CD4-positive, alpha-beta T cell (primary cell): ENCODE measurements around the gene SLC27A6. TPM values are rescaled to one million over a fixed set of nuclear protein-coding genes. Genes with fewer than 3 reads are reported as not detected.

ENCODE experiments used
- ATAC-seq: fragments of 200-7000 bp; cut with Tn5 transposase; one replicate; pipeline ENCODE4 v1.10.0; 2022; ENCODE audit warnings: mild to moderate bottlenecking; ENCODE audit not compliant: poor library complexity
- CTCF ChIA-PET: fragments of 350-600 bp; sonication (Branson Sonifier 250); formaldehyde crosslinking; loops from one replicate; lab custom pipeline; 2021; ENCODE audit warnings: antibody characterized with exemption, inconsistent platforms; lab: Charles Lee
- POLR2A ChIA-PET: fragments of 350-600 bp; sonication (Branson Sonifier 250); formaldehyde crosslinking; loops from one replicate; lab custom pipeline; 2021; ENCODE audit warnings: antibody characterized with exemption, inconsistent platforms; lab: Charles Lee
- DNase-seq, 14 experiments: peaks; one replicate each; pipeline ENCODE4 v3.0.0-alpha.2; 2013 to 2020; ENCODE audit warnings: mixed read lengths in 2 of 14
- H3K27ac ChIP-seq, 2 donors: one replicate each; pipeline versions ENCODE4 v1.5.1 to v1.7.0; 2013; ENCODE audit warnings: low read length in 2 of 2, low read depth in 1 of 2, mild to moderate bottlenecking in 1 of 2
- H3K27me3 ChIP-seq, 2 experiments: 1 replicate in 1 of 2; 2 replicates in 1 of 2; pipeline versions ENCODE4 v1.6.1 to v1.7.0; 2013; ENCODE audit warnings: low read length in 2 of 2, control low read depth in 1 of 2, mild to moderate bottlenecking in 1 of 2, moderate library complexity in 1 of 2; ENCODE audit not compliant: insufficient read depth in 2 of 2, control insufficient read depth in 1 of 2
- H3K36me3 ChIP-seq: one replicate; pipeline ENCODE4 v1.6.1; 2013; ENCODE audit warnings: low read length, control low read depth; ENCODE audit not compliant: insufficient read depth
- H3K4me1 ChIP-seq: one replicate; pipeline ENCODE4 v1.6.1; 2013; ENCODE audit warnings: low read length, control low read depth; ENCODE audit not compliant: insufficient read depth
- H3K4me3 ChIP-seq: one replicate; pipeline ENCODE4 v1.5.1; 2013; ENCODE audit warnings: mild to moderate bottlenecking, low read length, moderate library complexity
- H3K9me3 ChIP-seq, 2 experiments: 1 replicate in 1 of 2; 2 replicates in 1 of 2; pipeline versions ENCODE4 v1.6.1 to v1.7.0; 2013; ENCODE audit warnings: low read length in 2 of 2, mild to moderate bottlenecking in 2 of 2, control low read depth in 1 of 2, moderate library complexity in 1 of 2; ENCODE audit not compliant: control insufficient read depth in 1 of 2, insufficient read depth in 1 of 2
- H3K27ac Mint-ChIP-seq: one replicate; pipeline ENCODE4 v1.8.0; 2020; ENCODE audit warnings: mixed read lengths
- H3K27me3 Mint-ChIP-seq: one replicate; pipeline ENCODE4 v1.8.0; 2021; ENCODE audit warnings: mixed read lengths
- H3K36me3 Mint-ChIP-seq: one replicate; pipeline ENCODE4 v1.8.0; 2021; ENCODE audit warnings: low read depth, mixed read lengths
- H3K4me1 Mint-ChIP-seq: one replicate; pipeline ENCODE4 v1.8.0; 2021; ENCODE audit warnings: low read depth, mixed read lengths
- H3K4me3 Mint-ChIP-seq: one replicate; pipeline ENCODE4 v1.8.0; 2020; ENCODE audit warnings: mild to moderate bottlenecking, mixed read lengths
- H3K9me3 Mint-ChIP-seq: one replicate; pipeline ENCODE4 v1.8.0; 2020; ENCODE audit warnings: mixed read lengths
- CTCF ChIP-seq: fragments of 200-600 bp; IDR thresholded peaks from one replicate; pipeline ENCODE4 v1.8.0; 2022; ENCODE audit warnings: antibody characterized with exemption, mild to moderate bottlenecking
- intact Hi-C, 2 experiments: fragments of 100-400 bp; cut with DNase I in 1 of 2; cut with micrococcal nuclease in 1 of 2; formaldehyde crosslinking; loops; one replicate each; pipeline versions ENCODE4 v1.15.1 to v1.9.0; 2023 to 2025; cut with DNase I, micrococcal nuclease
- total RNA-seq, 174 experiments: library from RNA in 2 of 174; stranded (reverse) in 2 of 174; gene quantifications; one replicate each; pipeline ENCODE4 v1.2.3 and lab custom pipeline; 2021 to 2026

Gene SLC27A6
- total RNA-seq, 2 experiments from 2014 or later: not detected

GRCh38 chr5:128980917-128981316 lies 15.6 kb downstream of the SLC27A6 start:
- Histone ChIP-seq H3K4me1 (no peaks in the 10 kb centered on the region), H3K27me3 (no peaks in the 10 kb centered on the region), H3K9me3 (no peaks in the 10 kb centered on the region), H3K36me3 (no peaks in the 10 kb centered on the region), H3K27ac (no peak overlapping the region), H3K4me3 (no peak overlapping the region)
- Mint-ChIP-seq H3K27me3 (peaks cover 16% of the 10 kb centered on the region), H3K27ac (no peak overlapping the region), H3K36me3 (no peaks in the 10 kb centered on the region), H3K4me3 (no peak overlapping the region), H3K4me1 (no peaks in the 10 kb centered on the region), H3K9me3 (no peaks in the 10 kb centered on the region)
- ChIA-PET CTCF (no interaction called here), POLR2A (no interaction called here)
- intact Hi-C loops: no loop called here
- ATAC-seq: no peak
- DNase-seq: no peak
- TF ChIP-seq CTCF: no peak

GRCh38 chr5:128984480-128984879 lies 19.2 kb downstream of the SLC27A6 start:
- H3K4me3 Mint-ChIP-seq: no peak overlapping the region
- Histone ChIP-seq H3K9me3 (no peaks in the 10 kb centered on the region), H3K4me1 (no peaks in the 10 kb centered on the region), H3K27me3 (peaks cover 0 to 3% of the 10 kb centered on the region in 2 experiments), H3K27ac (no peak overlapping the region), H3K36me3 (no peaks in the 10 kb centered on the region), H3K4me3 (no peak overlapping the region)
- intact Hi-C loops: no loop called here
- no peaks in the 10 kb centered on the region for H3K9me3 Mint-ChIP-seq
- TF ChIP-seq CTCF: no peak
- peaks cover 5% of the 10 kb centered on the region for H3K27me3 Mint-ChIP-seq
- H3K27ac Mint-ChIP-seq: no peak overlapping the region
- ATAC-seq (no peak), DNase-seq (no peak)
- ChIA-PET POLR2A (no interaction called here), CTCF (no interaction called here)
- no peaks in the 10 kb centered on the region for H3K36me3 Mint-ChIP-seq
- no peaks in the 10 kb centered on the region for H3K4me1 Mint-ChIP-seq

- no peaks in the 10 kb centered on the region for H3K9me3 Mint-ChIP-seq
- H3K4me1 ChIP-seq: no peaks in the 10 kb centered on the region
- ATAC-seq: no peak
- no peak overlapping the region for H3K27ac ChIP-seq
- ChIA-PET POLR2A (no interaction called here), CTCF (no interaction called here)
- H3K4me3 Mint-ChIP-seq: no peak overlapping the region
- intact Hi-C loops: no loop called here
- no peaks in the 10 kb centered on the region for H3K36me3 ChIP-seq
- H3K36me3 Mint-ChIP-seq: no peaks in the 10 kb centered on the region
- no peak overlapping the region for H3K27ac Mint-ChIP-seq
- no peak for DNase-seq
- H3K27me3 Mint-ChIP-seq: peaks cover 5% of the 10 kb centered on the region
- no peak overlapping the region for H3K4me3 ChIP-seq
- no peaks in the 10 kb centered on the region for H3K9me3 ChIP-seq
- H3K27me3 ChIP-seq: peaks cover 0 to 3% of the 10 kb centered on the region in 2 experiments
- no peaks in the 10 kb centered on the region for H3K4me1 Mint-ChIP-seq
- no peak for TF ChIP-seq CTCF
Observed at GRCh38 chr5:128988476-128988875, 23.2 kb downstream of the SLC27A6 start.
